NK-92 (cell line): ENCODE data around the gene SMAD5.

Experiments
- DNase-seq: peaks from one replicate; lab custom pipeline; 2025; ENCODE audit not compliant: unreplicated experiment; lab: John Stamatoyannopoulos, UW

SMAD5 gene

GRCh38 chr5:136114414-136115125, 18.1 kb upstream of the SMAD5 start:
- DNase-seq: no peak

GRCh38 chr5:136115183-136115865, 17.3 kb upstream of the SMAD5 start:
- DNase-seq: no peak

GRCh38 chr5:136120529-136120928, 12.1 kb upstream of the SMAD5 start:
- DNase-seq: no peak

DNA sequence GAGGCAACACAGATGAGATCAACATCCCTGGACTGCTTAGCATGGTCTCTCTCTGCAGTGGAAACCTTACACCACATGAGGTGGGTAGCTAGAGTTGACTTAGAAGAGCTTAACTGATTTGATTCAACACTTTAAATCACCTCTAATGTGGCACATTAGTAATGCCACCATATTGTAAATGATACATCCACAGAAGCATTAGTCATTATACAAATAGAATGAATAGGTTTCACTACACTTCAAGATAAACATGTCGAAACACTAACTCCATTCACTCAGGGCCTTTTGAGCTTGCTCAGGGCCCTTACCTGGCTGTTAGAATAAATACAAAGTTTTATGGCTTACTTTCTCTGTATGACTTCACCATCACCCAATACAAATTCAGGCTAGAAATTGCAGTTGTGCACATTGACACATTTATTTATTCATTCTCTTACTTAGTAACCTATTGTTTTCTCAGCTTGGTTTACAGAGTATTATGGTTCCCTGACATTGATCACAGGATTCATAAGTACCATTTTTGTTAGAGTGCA, 9.3 kb upstream of the SMAD5 start:
- no peak for DNase-seq

GRCh38 chr5:136127560-136127959, 5.1 kb upstream of the SMAD5 start:
- no peak for DNase-seq

GRCh38 chr5:136128481-136128880, 4.2 kb upstream of the SMAD5 start:
- no peak for DNase-seq

DNA sequence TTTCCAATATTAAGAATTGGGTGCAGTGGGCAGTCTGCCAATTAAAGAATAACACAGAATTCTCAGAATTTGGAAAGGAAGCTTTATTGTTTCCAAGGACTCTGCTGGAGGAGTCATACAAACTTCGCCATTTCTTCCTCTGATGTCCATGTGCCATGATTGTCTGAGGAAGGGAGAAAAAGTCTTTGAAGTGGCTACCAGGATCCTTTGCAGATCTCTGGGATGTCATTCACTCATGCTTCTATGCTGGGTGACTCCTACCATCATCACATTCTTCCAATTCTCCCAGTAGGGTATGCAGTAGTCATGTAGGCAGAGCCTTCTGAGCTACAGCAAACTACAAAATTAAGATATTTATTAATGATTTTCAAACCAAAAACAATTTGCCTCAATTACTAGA, 3.2 kb upstream of the SMAD5 start:
- no peak for DNase-seq

GRCh38 chr5:136130581-136130980, 2.1 kb upstream of the SMAD5 start:
- DNase-seq: no peak

DNA sequence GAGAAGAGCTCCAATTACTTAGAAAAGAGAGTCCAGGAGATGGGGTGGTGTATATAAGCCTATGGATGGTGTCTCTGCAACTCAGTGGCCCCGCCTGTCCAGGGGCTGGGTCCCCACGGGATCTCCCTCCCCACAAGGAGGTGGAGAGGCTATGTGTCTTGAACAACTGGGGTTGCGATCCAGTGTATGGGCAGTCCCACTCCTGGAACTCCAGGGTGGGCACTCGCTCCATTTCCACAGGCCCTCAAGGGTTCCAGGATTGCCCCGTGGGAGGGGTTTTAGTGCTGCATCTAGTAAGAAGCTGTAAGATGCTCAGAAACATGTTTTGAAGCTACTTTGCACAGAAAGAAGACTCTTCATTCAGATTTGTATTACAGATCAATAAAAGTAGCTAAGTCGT, 558 bp upstream of the SMAD5 start:
- DNase-seq: no peak

- no peak for DNase-seq
These were observed 727 bp downstream of the SMAD5 start for GRCh38 chr5:136133222-136133921.

DNA sequence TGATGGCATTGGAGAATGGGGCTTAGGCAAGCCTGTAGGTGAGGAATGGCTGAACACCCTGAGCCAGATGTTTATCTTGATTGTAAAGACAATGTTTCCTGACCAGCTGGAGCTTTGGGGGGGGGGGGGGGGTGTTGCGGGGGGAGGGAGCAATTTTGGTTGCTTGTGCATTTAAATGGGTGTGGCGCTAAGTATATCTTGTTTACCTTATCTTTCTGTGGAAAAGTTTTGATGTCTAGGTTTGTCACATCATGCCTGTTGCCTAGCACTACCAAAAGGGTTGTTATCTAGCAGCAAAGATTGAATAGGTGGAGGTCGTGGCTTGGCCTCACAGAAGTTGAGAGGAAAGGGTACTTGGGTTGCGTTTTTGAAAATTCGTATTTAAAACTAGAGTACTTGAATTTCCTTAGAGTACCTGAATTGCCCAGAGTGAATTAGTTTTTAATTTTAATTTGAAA, 1.3 kb downstream of the SMAD5 start:
- DNase-seq: no peak

GRCh38 chr5:136134653-136135052, 2.0 kb downstream of the SMAD5 start:
- no peak for DNase-seq

- no peak for DNase-seq
These were observed 2.9 kb downstream of the SMAD5 start for GRCh38 chr5:136135536-136135935.

DNA sequence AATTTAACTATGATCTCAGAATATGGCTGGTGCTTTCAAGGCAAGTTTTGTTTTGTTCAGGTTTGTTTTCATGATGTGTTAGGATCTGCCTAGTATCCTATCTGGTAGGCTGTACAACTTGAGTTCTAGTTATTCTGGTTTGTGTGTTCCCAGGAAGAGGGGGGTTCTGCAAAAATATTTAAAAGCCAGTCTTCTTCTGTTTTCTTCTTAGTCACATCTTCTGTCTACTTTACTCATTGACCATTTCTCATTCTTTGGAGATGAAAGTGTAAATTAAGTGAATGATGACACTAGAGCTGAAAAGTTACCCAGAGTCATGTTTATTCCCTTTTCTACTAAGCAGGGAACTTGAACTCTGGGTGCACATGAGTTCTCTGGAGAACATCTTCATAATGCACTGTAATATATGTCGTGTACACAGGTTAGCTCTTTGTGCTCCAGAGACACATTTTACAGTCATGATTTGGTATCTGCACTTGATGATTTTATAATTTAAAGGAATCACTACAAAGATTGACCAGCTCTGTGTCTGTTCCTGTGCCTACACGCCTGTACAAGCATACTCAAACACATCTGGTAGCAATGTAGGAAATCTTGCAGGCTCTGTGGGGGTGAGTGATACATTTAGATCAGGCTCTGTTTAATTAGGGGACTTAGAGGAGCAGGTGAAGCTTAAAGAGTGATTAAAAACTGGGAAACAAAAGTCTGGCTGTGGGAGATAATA, 5.0 kb downstream of the SMAD5 start:
- DNase-seq: no peak

- no peak for DNase-seq
These were observed 8.9 kb downstream of the SMAD5 start for GRCh38 chr5:136141561-136141960.

DNA sequence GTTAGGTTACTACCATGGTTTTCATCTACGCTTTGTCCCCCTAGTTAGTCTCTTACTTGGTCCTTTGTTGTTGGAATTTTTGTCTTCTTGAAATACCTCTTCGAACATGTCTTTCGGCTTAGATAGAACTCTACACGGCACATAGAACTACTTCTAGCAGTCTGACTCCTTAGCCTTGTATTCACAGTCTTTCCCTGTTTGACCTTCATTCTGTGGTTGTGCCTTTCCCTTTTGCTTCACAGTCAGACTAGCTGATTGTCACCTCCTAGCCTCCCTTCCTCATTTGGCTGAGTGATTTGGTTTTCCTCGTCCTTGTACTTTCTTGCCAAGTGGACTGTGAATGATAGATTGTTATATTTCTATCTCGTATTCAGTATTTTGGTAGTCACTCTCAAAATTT, 10.7 kb downstream of the SMAD5 start:
- DNase-seq: no peak

GRCh38 chr5:136143763-136144162, 11.1 kb downstream of the SMAD5 start:
- no peak for DNase-seq

GRCh38 chr5:136145030-136145429, 12.4 kb downstream of the SMAD5 start:
- no peak for DNase-seq

- no peak for DNase-seq
These were observed 13.6 kb downstream of the SMAD5 start for GRCh38 chr5:136146201-136146600.

DNA sequence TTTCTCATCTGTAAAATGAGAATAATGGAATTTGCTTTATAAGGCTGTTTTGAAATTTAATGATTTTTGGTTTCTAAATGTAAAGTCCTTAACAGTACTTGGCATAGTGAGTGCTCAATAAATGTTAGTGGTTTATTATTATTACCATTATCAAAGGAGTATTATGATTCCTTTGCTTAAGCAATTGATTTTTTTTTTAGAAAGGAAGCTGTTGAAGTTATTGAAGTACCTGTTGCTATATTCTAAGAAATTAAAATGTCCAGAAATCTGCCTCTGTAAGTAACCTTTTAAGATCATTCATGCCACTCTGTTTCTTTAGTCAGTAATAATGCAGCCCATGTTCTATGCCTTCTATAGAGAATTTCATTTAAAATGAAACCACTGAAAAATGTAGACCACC, 15.0 kb downstream of the SMAD5 start:
- no peak for DNase-seq

DNA sequence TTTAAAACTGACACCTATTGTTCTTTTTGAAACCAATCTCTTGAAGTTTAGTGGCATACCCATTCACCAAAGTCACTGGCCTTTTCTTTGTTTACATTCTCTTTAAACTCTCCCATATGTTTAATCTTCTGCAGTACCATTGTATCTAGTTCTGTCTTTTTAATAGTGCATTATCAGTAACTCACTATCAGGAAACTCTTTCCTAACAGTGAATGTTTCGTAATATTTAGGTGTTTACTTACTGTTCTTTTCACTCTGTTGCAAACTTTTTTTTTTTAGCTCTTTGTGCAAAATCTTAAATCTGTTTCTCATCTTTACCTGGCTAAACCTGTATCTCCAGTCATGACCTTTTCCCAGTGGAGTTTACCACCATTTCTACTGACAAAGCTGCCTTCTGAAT, 17.2 kb downstream of the SMAD5 start:
- DNase-seq: no peak
